Measurements from ENCODE around the gene GALNT15. TPM values are rescaled to one million over a fixed set of nuclear protein-coding genes. Genes with fewer than 3 reads are reported as not detected.

Gene GALNT15
- total and polyA plus RNA-seq, 3 experiments from 2014 or later = not detected

GRCh38 chr3:16227566-16227965 lies 53.1 kb downstream of the GALNT15 start:
- Histone ChIP-seq H3K36me3 (ENCODE audit: insufficient read depth, low read length) (no peaks in the 10 kb centered on the region), H3K27me3 (ENCODE audit: insufficient read depth, low read length, poor library complexity, severe bottlenecking) (no peaks in the 10 kb centered on the region), H3K27ac (ENCODE audit: low read depth, low read length) (no peak overlapping the region), H3K4me1 (ENCODE audit: insufficient read depth, low read length) (no peaks in the 10 kb centered on the region), H3K4me3 (ENCODE audit: low read length) (no peak overlapping the region), H3K9me3 (ENCODE audit: low read length) (no peaks in the 10 kb centered on the region)
- Mint-ChIP-seq H3K27ac (no peak overlapping the region), H3K27me3 (peaks cover 3 to 19% of the 10 kb centered on the region in 2 donors), H3K36me3 (no peaks in the 10 kb centered on the region), H3K4me1 (no peaks in the 10 kb centered on the region), H3K9me3 (peaks cover 0 to 2% (median 0%) of the 10 kb centered on the region in 5 donors), H3K4me3 (no peak overlapping the region)
- ChIA-PET CTCF (no interaction called here), POLR2A (no interaction called here)
- no peak for DNase-seq

- POLR2A ChIA-PET = no interaction called here
- Histone ChIP-seq H3K36me3 (ENCODE audit: insufficient read depth, low read length) (no peaks in the 10 kb centered on the region), H3K27me3 (ENCODE audit: insufficient read depth, low read length, poor library complexity, severe bottlenecking) (no peaks in the 10 kb centered on the region), H3K4me3 (ENCODE audit: low read length) (no peak overlapping the region), H3K4me1 (ENCODE audit: insufficient read depth, low read length) (no peaks in the 10 kb centered on the region), H3K27ac (ENCODE audit: low read depth, low read length) (no peak overlapping the region), H3K9me3 (ENCODE audit: low read length) (no peaks in the 10 kb centered on the region)
- Mint-ChIP-seq H3K27ac (no peak overlapping the region), H3K4me1 (no peaks in the 10 kb centered on the region), H3K36me3 (no peaks in the 10 kb centered on the region), H3K9me3 (peaks cover 0 to 2% (median 0%) of the 10 kb centered on the region in 5 donors), H3K27me3 (peaks cover 2 to 32% of the 10 kb centered on the region in 2 donors), H3K4me3 (no peak overlapping the region)
- CTCF ChIA-PET = interaction anchor here (1.4 kb wide), 1 partner anchor 14 kb away, joined by 3 read pairs; no protein-coding TSS in a partner anchor
- DNase-seq = no peak
Observed at GRCh38 chr3:16229681-16230080, 55.2 kb downstream of the GALNT15 start.

DNA sequence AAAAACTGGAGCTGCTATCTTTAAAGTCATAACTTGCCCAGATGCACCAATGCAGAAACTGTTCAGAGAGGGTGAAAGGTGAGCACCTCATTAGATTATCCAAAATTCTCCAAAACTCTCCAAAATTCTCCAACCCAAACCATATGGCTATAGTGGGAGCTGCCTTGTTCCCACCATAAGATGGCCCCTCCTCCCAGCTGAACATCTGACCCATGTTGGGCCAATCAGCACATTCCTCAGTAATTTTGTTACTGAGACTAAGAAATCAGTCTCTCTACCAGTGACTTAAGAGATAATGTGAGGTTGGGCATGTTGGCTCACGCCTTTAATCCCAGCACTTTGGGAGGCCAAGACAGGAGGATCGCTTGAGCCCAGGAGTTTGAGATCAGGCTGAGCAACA lies 57.5 kb downstream of the GALNT15 start:
- Histone ChIP-seq H3K4me3 (ENCODE audit: low read length) (no peak overlapping the region), H3K4me1 (ENCODE audit: insufficient read depth, low read length) (no peaks in the 10 kb centered on the region), H3K36me3 (ENCODE audit: insufficient read depth, low read length) (no peaks in the 10 kb centered on the region), H3K27me3 (ENCODE audit: insufficient read depth, low read length, poor library complexity, severe bottlenecking) (no peaks in the 10 kb centered on the region), H3K9me3 (ENCODE audit: low read length) (no peaks in the 10 kb centered on the region), H3K27ac (ENCODE audit: low read depth, low read length) (no peak overlapping the region)
- no peaks in the 10 kb centered on the region for H3K36me3 Mint-ChIP-seq
- no peaks in the 10 kb centered on the region for H3K9me3 Mint-ChIP-seq
- POLR2A ChIA-PET = interaction anchor here (0.6 kb wide), 1 partner anchor 1147 kb away, joined by 4 read pairs; no protein-coding TSS in a partner anchor
- peaks cover 2 to 28% of the 10 kb centered on the region in 2 donors for H3K27me3 Mint-ChIP-seq
- H3K27ac Mint-ChIP-seq = no peak overlapping the region
- no peak overlapping the region for H3K4me3 Mint-ChIP-seq
- no peak for DNase-seq
- CTCF ChIA-PET = no interaction called here
- H3K4me1 Mint-ChIP-seq = no peaks in the 10 kb centered on the region

GRCh38 chr3:16233806-16234205 lies 59.3 kb downstream of the GALNT15 start:
- no peaks in the 10 kb centered on the region for H3K36me3 Mint-ChIP-seq
- no peaks in the 10 kb centered on the region for H3K9me3 Mint-ChIP-seq
- peaks cover 2 to 22% of the 10 kb centered on the region in 2 donors for H3K27me3 Mint-ChIP-seq
- DNase-seq = no peak
- no peak overlapping the region for H3K4me3 Mint-ChIP-seq
- ChIA-PET POLR2A (no interaction called here), CTCF (interaction anchor here (1.3 kb wide), 2 partner anchors 8 to 11 kb away, joined by 3 read pairs; no protein-coding TSS in a partner anchor)
- H3K27ac Mint-ChIP-seq = no peak overlapping the region
- Histone ChIP-seq H3K4me3 (ENCODE audit: low read length) (no peak overlapping the region), H3K9me3 (ENCODE audit: low read length) (no peaks in the 10 kb centered on the region), H3K27me3 (ENCODE audit: insufficient read depth, low read length, poor library complexity, severe bottlenecking) (no peaks in the 10 kb centered on the region), H3K4me1 (ENCODE audit: insufficient read depth, low read length) (no peaks in the 10 kb centered on the region), H3K27ac (ENCODE audit: low read depth, low read length) (no peak overlapping the region), H3K36me3 (ENCODE audit: insufficient read depth, low read length) (no peaks in the 10 kb centered on the region)
- no peaks in the 10 kb centered on the region for H3K4me1 Mint-ChIP-seq

- Mint-ChIP-seq H3K27ac (no peak overlapping the region), H3K36me3 (no peaks in the 10 kb centered on the region), H3K27me3 (peaks cover 2 to 18% of the 10 kb centered on the region in 2 donors), H3K9me3 (no peaks in the 10 kb centered on the region), H3K4me3 (no peak overlapping the region), H3K4me1 (no peaks in the 10 kb centered on the region)
- H3K9me3 ChIP-seq (ENCODE audit: low read length) = no peaks in the 10 kb centered on the region
- no peak for DNase-seq
- CTCF ChIA-PET = interaction anchor here (1.3 kb wide), 2 partner anchors 8 to 10 kb away, joined by 3 read pairs; no protein-coding TSS in a partner anchor
- H3K36me3 ChIP-seq (ENCODE audit: insufficient read depth, low read length) = no peaks in the 10 kb centered on the region
- H3K27me3 ChIP-seq (ENCODE audit: insufficient read depth, low read length, poor library complexity, severe bottlenecking) = no peaks in the 10 kb centered on the region
- no peak overlapping the region for H3K27ac ChIP-seq (ENCODE audit: low read depth, low read length)
- POLR2A ChIA-PET = no interaction called here
- no peaks in the 10 kb centered on the region for H3K4me1 ChIP-seq (ENCODE audit: insufficient read depth, low read length)
- no peak overlapping the region for H3K4me3 ChIP-seq (ENCODE audit: low read length)
Observed at GRCh38 chr3:16234281-16234680, 59.8 kb downstream of the GALNT15 start.

GRCh38 chr3:16236030-16236639 lies 61.7 kb downstream of the GALNT15 start:
- no peaks in the 10 kb centered on the region for H3K4me1 Mint-ChIP-seq
- H3K27ac Mint-ChIP-seq = no peak overlapping the region
- H3K36me3 Mint-ChIP-seq = no peaks in the 10 kb centered on the region
- no peaks in the 10 kb centered on the region for H3K27me3 ChIP-seq (ENCODE audit: insufficient read depth, low read length, poor library complexity, severe bottlenecking)
- POLR2A ChIA-PET = no interaction called here
- no peaks in the 10 kb centered on the region for H3K4me1 ChIP-seq (ENCODE audit: insufficient read depth, low read length)
- H3K27me3 Mint-ChIP-seq = peaks cover 0 to 18% of the 10 kb centered on the region in 2 donors
- CTCF ChIA-PET = no interaction called here
- no peak overlapping the region for H3K4me3 ChIP-seq (ENCODE audit: low read length)
- H3K9me3 Mint-ChIP-seq = no peaks in the 10 kb centered on the region
- no peak overlapping the region for H3K4me3 Mint-ChIP-seq
- no peaks in the 10 kb centered on the region for H3K36me3 ChIP-seq (ENCODE audit: insufficient read depth, low read length)
- H3K27ac ChIP-seq (ENCODE audit: low read depth, low read length) = no peak overlapping the region
- H3K9me3 ChIP-seq (ENCODE audit: low read length) = no peaks in the 10 kb centered on the region
- no peak for DNase-seq

GRCh38 chr3:16236856-16237393 lies 62.4 kb downstream of the GALNT15 start:
- ChIA-PET POLR2A (no interaction called here), CTCF (no interaction called here)
- Histone ChIP-seq H3K4me3 (ENCODE audit: low read length) (no peak overlapping the region), H3K27me3 (ENCODE audit: insufficient read depth, low read length, poor library complexity, severe bottlenecking) (no peaks in the 10 kb centered on the region), H3K36me3 (ENCODE audit: insufficient read depth, low read length) (no peaks in the 10 kb centered on the region), H3K9me3 (ENCODE audit: low read length) (no peaks in the 10 kb centered on the region), H3K27ac (ENCODE audit: low read depth, low read length) (no peak overlapping the region), H3K4me1 (ENCODE audit: insufficient read depth, low read length) (no peaks in the 10 kb centered on the region)
- no peak overlapping the region for H3K27ac Mint-ChIP-seq
- no peaks in the 10 kb centered on the region for H3K4me1 Mint-ChIP-seq
- no peaks in the 10 kb centered on the region for H3K9me3 Mint-ChIP-seq
- no peak overlapping the region for H3K4me3 Mint-ChIP-seq
- no peaks in the 10 kb centered on the region for H3K36me3 Mint-ChIP-seq
- DNase-seq = no peak
- H3K27me3 Mint-ChIP-seq = peaks cover 0 to 18% of the 10 kb centered on the region in 2 donors

- no peak overlapping the region for H3K4me3 Mint-ChIP-seq
- no peak overlapping the region for H3K27ac Mint-ChIP-seq
- no peaks in the 10 kb centered on the region for H3K9me3 Mint-ChIP-seq
- H3K27me3 Mint-ChIP-seq = peaks cover 0 to 4% of the 10 kb centered on the region in 2 donors
- H3K27ac ChIP-seq (ENCODE audit: low read depth, low read length) = no peak overlapping the region
- H3K27me3 ChIP-seq (ENCODE audit: insufficient read depth, low read length, poor library complexity, severe bottlenecking) = no peaks in the 10 kb centered on the region
- no peak for DNase-seq
- no peaks in the 10 kb centered on the region for H3K4me1 Mint-ChIP-seq
- CTCF ChIA-PET = no interaction called here
- POLR2A ChIA-PET = no interaction called here
- no peak overlapping the region for H3K4me3 ChIP-seq (ENCODE audit: low read length)
- no peaks in the 10 kb centered on the region for H3K36me3 ChIP-seq (ENCODE audit: insufficient read depth, low read length)
- H3K36me3 Mint-ChIP-seq = no peaks in the 10 kb centered on the region
- no peaks in the 10 kb centered on the region for H3K4me1 ChIP-seq (ENCODE audit: insufficient read depth, low read length)
- no peaks in the 10 kb centered on the region for H3K9me3 ChIP-seq (ENCODE audit: low read length)
Observed at GRCh38 chr3:16239086-16239770, 64.7 kb downstream of the GALNT15 start.
